ENCODE results near the gene TRAPPC1. TPM values are rescaled to one million over a fixed set of nuclear protein-coding genes. Genes with fewer than 3 reads are reported as not detected.
"Not testable (repeated sequence)": the region's sequence is repeated elsewhere in the genome, so short reads cannot be mapped to it uniquely, and the experiment has no call there.

Gene TRAPPC1
- total and polyA plus RNA-seq, 2 experiments from 2014 or later = 45.2 to 234 TPM

GRCh38 chr17:7953266-7953665, 21.5 kb upstream of the TRAPPC1 start:
- H2AFZ ChIP-seq; H3K36me3 ChIP-seq (ENCODE audit: insufficient read depth); H3K4me2 ChIP-seq; H3K27ac ChIP-seq (ENCODE audit: low read depth); H3F3A ChIP-seq (replicated peaks; ENCODE audit: low read depth); H3K4me1 Mint-ChIP-seq; H3K27me3 ChIP-seq (ENCODE audit: insufficient read depth); H3K4me3 ChIP-seq; H3K4me1 ChIP-seq (ENCODE audit: insufficient read depth); H3K27me3 Mint-ChIP-seq (ENCODE audit: insufficient read depth, low read depth, poor library complexity); H3K79me2 ChIP-seq (replicated peaks; ENCODE audit: insufficient read depth); DNase-seq (ENCODE audit: low spot score); ATAC-seq; H3K9me2 ChIP-seq (ENCODE audit: insufficient read depth); H3K27ac Mint-ChIP-seq; H3K4me3 Mint-ChIP-seq; H4K20me1 ChIP-seq (replicated peaks; ENCODE audit: insufficient read depth); H3K9me3 Mint-ChIP-seq: not testable (repeated sequence)
- peaks cover 16% of the 10 kb centered on the region for H3K36me3 Mint-ChIP-seq (ENCODE audit: low read depth)

DNA sequence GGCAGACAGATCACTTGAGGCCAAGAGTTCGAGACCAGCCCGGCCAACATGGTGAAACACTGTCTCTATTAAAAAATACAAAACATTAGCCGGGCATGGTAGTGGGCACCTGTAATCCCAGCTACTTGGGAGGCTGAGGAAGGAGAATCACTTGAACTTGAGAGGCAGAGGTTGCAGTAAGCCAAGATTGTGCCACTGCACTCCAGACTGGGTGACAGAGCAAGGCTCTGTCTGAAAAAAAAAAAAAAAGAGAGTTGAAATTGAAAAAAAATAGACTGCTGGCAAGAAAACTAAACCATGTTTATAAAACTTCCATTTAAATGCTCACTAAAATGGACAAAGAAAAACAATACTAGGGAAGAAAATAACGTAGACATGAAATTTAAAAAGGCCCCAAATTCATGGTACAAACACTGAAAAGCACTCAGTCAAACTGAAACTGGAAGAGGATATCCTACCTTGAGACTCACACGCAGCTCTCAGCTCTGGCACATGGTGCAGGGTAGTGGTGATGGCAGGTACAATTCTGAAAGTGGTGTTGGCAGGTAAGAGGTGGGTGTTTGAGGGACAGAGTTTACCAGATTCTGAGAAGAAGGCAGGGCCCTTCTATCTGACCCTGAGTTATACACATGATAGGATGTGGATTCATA, 19.5 kb upstream of the TRAPPC1 start:
- TF ChIP-seq ZNF114 (CRISPR knock-in tag; IDR thresholded peaks at IDR 0.05) (no peak), EZH2phosphoT487 (IDR thresholded peaks at IDR 0.05; ENCODE audit: unreplicated experiment) (no peak), POLR2AphosphoS5 (IDR thresholded peaks at IDR 0.05; ENCODE audit: low read depth) (no peak), CREB1 (CRISPR knock-in tag; IDR thresholded peaks at IDR 0.05; ENCODE audit: low read depth) (no peak), STAT1 (IDR thresholded peaks at IDR 0.05; ENCODE audit: unreplicated experiment) (no peak)
- TF ChIP-seq, protein P1, sequence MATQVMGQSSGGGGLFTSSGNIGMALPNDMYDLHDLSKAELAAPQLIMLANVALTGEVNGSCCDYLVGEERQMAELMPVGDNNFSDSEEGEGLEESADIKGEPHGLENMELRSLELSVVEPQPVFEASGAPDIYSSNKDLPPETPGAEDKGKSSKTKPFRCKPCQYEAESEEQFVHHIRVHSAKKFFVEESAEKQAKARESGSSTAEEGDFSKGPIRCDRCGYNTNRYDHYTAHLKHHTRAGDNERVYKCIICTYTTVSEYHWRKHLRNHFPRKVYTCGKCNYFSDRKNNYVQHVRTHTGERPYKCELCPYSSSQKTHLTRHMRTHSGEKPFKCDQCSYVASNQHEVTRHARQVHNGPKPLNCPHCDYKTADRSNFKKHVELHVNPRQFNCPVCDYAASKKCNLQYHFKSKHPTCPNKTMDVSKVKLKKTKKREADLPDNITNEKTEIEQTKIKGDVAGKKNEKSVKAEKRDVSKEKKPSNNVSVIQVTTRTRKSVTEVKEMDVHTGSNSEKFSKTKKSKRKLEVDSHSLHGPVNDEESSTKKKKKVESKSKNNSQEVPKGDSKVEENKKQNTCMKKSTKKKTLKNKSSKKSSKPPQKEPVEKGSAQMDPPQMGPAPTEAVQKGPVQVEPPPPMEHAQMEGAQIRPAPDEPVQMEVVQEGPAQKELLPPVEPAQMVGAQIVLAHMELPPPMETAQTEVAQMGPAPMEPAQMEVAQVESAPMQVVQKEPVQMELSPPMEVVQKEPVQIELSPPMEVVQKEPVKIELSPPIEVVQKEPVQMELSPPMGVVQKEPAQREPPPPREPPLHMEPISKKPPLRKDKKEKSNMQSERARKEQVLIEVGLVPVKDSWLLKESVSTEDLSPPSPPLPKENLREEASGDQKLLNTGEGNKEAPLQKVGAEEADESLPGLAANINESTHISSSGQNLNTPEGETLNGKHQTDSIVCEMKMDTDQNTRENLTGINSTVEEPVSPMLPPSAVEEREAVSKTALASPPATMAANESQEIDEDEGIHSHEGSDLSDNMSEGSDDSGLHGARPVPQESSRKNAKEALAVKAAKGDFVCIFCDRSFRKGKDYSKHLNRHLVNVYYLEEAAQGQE (IDR thresholded peaks at IDR 0.05; ENCODE audit: unreplicated experiment) = no peak
- TF ChIP-seq, protein P2, sequence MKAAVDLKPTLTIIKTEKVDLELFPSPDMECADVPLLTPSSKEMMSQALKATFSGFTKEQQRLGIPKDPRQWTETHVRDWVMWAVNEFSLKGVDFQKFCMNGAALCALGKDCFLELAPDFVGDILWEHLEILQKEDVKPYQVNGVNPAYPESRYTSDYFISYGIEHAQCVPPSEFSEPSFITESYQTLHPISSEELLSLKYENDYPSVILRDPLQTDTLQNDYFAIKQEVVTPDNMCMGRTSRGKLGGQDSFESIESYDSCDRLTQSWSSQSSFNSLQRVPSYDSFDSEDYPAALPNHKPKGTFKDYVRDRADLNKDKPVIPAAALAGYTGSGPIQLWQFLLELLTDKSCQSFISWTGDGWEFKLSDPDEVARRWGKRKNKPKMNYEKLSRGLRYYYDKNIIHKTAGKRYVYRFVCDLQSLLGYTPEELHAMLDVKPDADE (IDR thresholded peaks at IDR 0.05) = no peak
- H3K27me3 ChIP-seq (ENCODE audit: insufficient read depth) = no peaks in the 10 kb centered on the region
- no peaks in the 10 kb centered on the region for H3K9me2 ChIP-seq (ENCODE audit: insufficient read depth)
- DNase-seq (ENCODE audit: low spot score) (no peak), ATAC-seq (no peak)
- H3K36me3 ChIP-seq (ENCODE audit: insufficient read depth) = peaks cover 3% of the 10 kb centered on the region; the same call in 1 of the 2 replicates
- Mint-ChIP-seq H3K36me3 (ENCODE audit: low read depth) (peaks cover 32% of the 10 kb centered on the region), H3K27ac (no peak overlapping the region), H3K9me3 (no peaks in the 10 kb centered on the region), H3K4me3 (no peak overlapping the region), H3K27me3 (ENCODE audit: insufficient read depth, low read depth, poor library complexity) (peaks cover under 1% of the 10 kb centered on the region), H3K4me1 (no peaks in the 10 kb centered on the region)
- H4K20me1 ChIP-seq (replicated peaks; ENCODE audit: insufficient read depth) = no peaks in the 10 kb centered on the region; the same call in 1 of the 2 replicates
- H3K4me1 ChIP-seq (ENCODE audit: insufficient read depth) = no peaks in the 10 kb centered on the region
- H3K4me3 ChIP-seq = no peak overlapping the region
- no peak overlapping the region for H3K27ac ChIP-seq (ENCODE audit: low read depth)
- no peak overlapping the region for H2AFZ ChIP-seq
- H3K4me2 ChIP-seq = no peak overlapping the region
- no peaks in the 10 kb centered on the region for H3K79me2 ChIP-seq (replicated peaks; ENCODE audit: insufficient read depth)
- no peaks in the 10 kb centered on the region for H3F3A ChIP-seq (replicated peaks; ENCODE audit: low read depth)

Data from GM23338 (cell line).